GM23248 (cell line): ENCODE results near the gene TOX4. TPM values are rescaled to one million over a fixed set of nuclear protein-coding genes. Genes with fewer than 3 reads are reported as not detected.

ENCODE experiments used
- DNase-seq: peaks from one replicate; pipeline ENCODE4 v3.0.0-alpha.2; 2015
- H2AFZ ChIP-seq: fragments of 200-600 bp; sonication (generic); 2 replicates; pipeline ENCODE4 v1.6.1; 2016; ENCODE audit warnings: antibody characterized with exemption
- H3F3A ChIP-seq: fragments of 200-600 bp; sonication (generic); 2 replicates; pipeline ENCODE4 v1.6.1; 2016; ENCODE audit warnings: mild to moderate bottlenecking, antibody characterized with exemption, mixed run types; ENCODE audit not compliant: insufficient read depth
- H3K27ac ChIP-seq: fragments of 200-600 bp; sonication (generic); 2 replicates; pipeline ENCODE4 v1.5.1; 2016; ENCODE audit warnings: mild to moderate bottlenecking
- H3K27me3 ChIP-seq: fragments of 200-600 bp; sonication (generic); replicated peaks from 2 replicates; pipeline ENCODE4 v1.6.1; 2016; ENCODE audit warnings: mild to moderate bottlenecking; ENCODE audit not compliant: insufficient read depth
- H3K36me3 ChIP-seq: fragments of 200-600 bp; sonication (generic); 2 replicates; pipeline ENCODE4 v1.6.1; 2016; ENCODE audit warnings: low read depth, mild to moderate bottlenecking
- H3K4me1 ChIP-seq: fragments of 200-600 bp; sonication (generic); 2 replicates; pipeline ENCODE4 v1.6.1; 2016; ENCODE audit warnings: mild to moderate bottlenecking; ENCODE audit not compliant: insufficient read depth
- H3K4me2 ChIP-seq: fragments of 200-600 bp; sonication (generic); one replicate; pipeline ENCODE4 v1.6.1; 2016; ENCODE audit warnings: mild to moderate bottlenecking; ENCODE audit not compliant: unreplicated experiment
- H3K4me3 ChIP-seq: fragments of 200-600 bp; sonication (generic); 2 replicates; pipeline ENCODE4 v1.5.1; 2016; ENCODE audit warnings: mild to moderate bottlenecking
- H3K79me2 ChIP-seq: fragments of 200-600 bp; sonication (generic); 2 replicates; pipeline ENCODE4 v1.6.1; 2016; ENCODE audit warnings: mild to moderate bottlenecking; ENCODE audit not compliant: insufficient read depth
- H3K9ac ChIP-seq: fragments of 200-600 bp; sonication (generic); 2 replicates; pipeline ENCODE4 v1.6.1; 2016; ENCODE audit warnings: mild to moderate bottlenecking
- H3K9me2 ChIP-seq: fragments of 200-600 bp; sonication (generic); 2 replicates; pipeline ENCODE4 v1.6.1; 2016; ENCODE audit warnings: mixed run types, mild to moderate bottlenecking, moderate library complexity; ENCODE audit not compliant: insufficient read depth
- H3K9me3 ChIP-seq: fragments of 200-600 bp; sonication (generic); one replicate; pipeline ENCODE4 v1.6.1; 2017; ENCODE audit warnings: low read depth
- H4K20me1 ChIP-seq: fragments of 200-600 bp; sonication (generic); 2 replicates; pipeline ENCODE4 v1.6.0; 2016; ENCODE audit not compliant: insufficient read depth
- EZH2 ChIP-seq: fragments of 200-600 bp; sonication (generic); IDR thresholded peaks from 2 replicates; pipeline ENCODE4 v1.6.1; 2018; ENCODE audit warnings: antibody characterized with exemption, mild to moderate bottlenecking; ENCODE audit not compliant: insufficient read depth, poor library complexity, severe bottlenecking
- EZH2phosphoT487 ChIP-seq: fragments of 200-600 bp; sonication (generic); IDR thresholded peaks from 2 replicates; pipeline ENCODE4 v1.6.1; 2018; ENCODE audit warnings: antibody characterized with exemption, moderate library complexity, mild to moderate bottlenecking, low read depth; ENCODE audit not compliant: insufficient read depth
- WGBS, 2 experiments: methylation state at CpG; one replicate each; pipeline ENCODE4 v1.1.6; 2015 to 2017; ENCODE audit warnings: low lambda C conversion rate in 2 of 2, low coverage in 1 of 2; ENCODE audit errors: missing lambda C conversion rate in 2 of 2; 5-methylcytosine and 5-hydroxymethylcytosine counted together
- in situ Hi-C: fragments of 300-500 bp; cut with MboI; formaldehyde crosslinking; loops from 2 replicates; pipeline ENCODE4 v1.15.0; 2020
- polyA plus RNA-seq: library from polyadenylated mRNA; unstranded; fragments of >200 nt; fragmentation: Nextera tagmentation; extraction: Ambion mirVana; gene quantifications from 2 replicates; pipeline ENCODE4 v1.2.1, GENCODE V29; 2016
- total RNA-seq: library from RNA; depleted of rRNA; stranded (reverse); fragments of >200 nt; shearing (Covaris generic); gene quantifications from 2 replicates; pipeline ENCODE4 v1.2.3, GENCODE V29; 2014

Gene TOX4
- total and polyA plus RNA-seq, 2 experiments from 2014 or later: 23.6 to 74.2 TPM

DNA sequence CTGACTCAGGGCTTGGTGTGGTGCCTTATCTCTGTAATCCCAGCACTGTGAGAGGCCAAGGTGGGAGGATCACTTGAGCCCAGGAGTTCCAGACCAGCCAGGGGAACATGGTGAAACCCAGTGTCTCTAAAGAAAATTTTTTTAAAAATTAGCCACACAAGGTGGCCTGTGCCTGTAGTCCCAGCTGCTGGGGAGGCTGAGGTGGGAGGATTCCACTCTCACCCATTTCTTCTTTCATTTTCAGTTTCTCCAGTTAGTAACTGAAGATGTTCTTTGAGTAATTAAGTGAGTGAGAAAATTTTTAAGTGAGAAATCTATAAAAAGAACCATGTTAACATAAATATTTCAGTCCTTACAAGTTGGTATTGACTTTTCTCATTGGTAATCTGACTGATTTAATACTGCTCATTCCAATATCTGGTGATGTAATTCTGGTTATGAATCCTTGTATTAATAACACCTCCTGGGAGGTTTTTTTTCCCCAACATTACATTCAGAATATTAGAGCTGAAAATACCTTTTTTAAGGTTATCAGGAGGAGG lies 28.1 kb downstream of the TOX4 start:
- no peak overlapping the region for H2AFZ ChIP-seq
- peaks cover 5% of the 10 kb centered on the region for H3K4me1 ChIP-seq
- no peaks in the 10 kb centered on the region for H3K27me3 ChIP-seq
- H3K4me2 ChIP-seq: no peak overlapping the region
- no peak for TF ChIP-seq EZH2phosphoT487
- no peak for TF ChIP-seq EZH2
- in situ Hi-C loops: no loop called here
- H3K9me3 ChIP-seq: no peaks in the 10 kb centered on the region
- no peaks in the 10 kb centered on the region for H4K20me1 ChIP-seq
- no peak overlapping the region for H3K9ac ChIP-seq
- 0 out of 2 replicates have a peak, but pooled peaks cover 4% of the 10 kb centered on the region for H3F3A ChIP-seq
- H3K9me2 ChIP-seq: no peaks in the 10 kb centered on the region
- no peak overlapping the region for H3K4me3 ChIP-seq
- H3K79me2 ChIP-seq: peaks cover 73% of the 10 kb centered on the region
- H3K27ac ChIP-seq: no peak overlapping the region
- H3K36me3 ChIP-seq: peaks cover 11% of the 10 kb centered on the region; the same call in 1 of the 2 replicates
- DNase-seq: no peak

DNA sequence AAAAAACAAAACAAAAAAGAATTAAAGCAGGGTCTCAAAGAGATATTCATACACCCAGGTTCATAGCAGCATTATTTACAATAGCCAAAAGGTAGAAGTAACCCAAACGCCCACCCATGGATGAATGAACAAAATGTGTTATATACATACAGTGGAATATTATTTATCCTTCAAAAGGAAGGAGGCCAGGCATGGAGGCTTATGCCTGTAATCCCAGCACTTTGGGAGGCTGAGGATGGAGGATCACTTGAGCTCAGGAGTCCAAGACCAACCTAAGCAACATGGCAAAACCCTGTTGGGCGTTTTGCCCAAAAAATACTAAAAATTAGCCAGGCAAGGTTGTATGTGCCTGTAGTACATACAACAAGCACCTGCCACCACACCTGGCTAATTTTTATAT lies 29.6 kb downstream of the TOX4 start:
- TF ChIP-seq EZH2phosphoT487 (no peak), EZH2 (no peak)
- H3K36me3 ChIP-seq: peaks cover 11% of the 10 kb centered on the region; the same call in 1 of the 2 replicates
- H3K4me2 ChIP-seq: no peak overlapping the region
- no peak overlapping the region for H3K27ac ChIP-seq
- H3K9ac ChIP-seq: no peak overlapping the region
- H3K4me1 ChIP-seq: peaks cover 5% of the 10 kb centered on the region
- H3K9me2 ChIP-seq: no peaks in the 10 kb centered on the region
- no peaks in the 10 kb centered on the region for H4K20me1 ChIP-seq
- H3F3A ChIP-seq: 0 out of 2 replicates have a peak, but pooled peaks cover 6% of the 10 kb centered on the region
- WGBS, 2 experiments: 53 to 59% methylated on average over 2 of the region's 2 CpGs
- H2AFZ ChIP-seq: no peak overlapping the region
- H3K4me3 ChIP-seq: no peak overlapping the region
- H3K9me3 ChIP-seq: no peaks in the 10 kb centered on the region
- H3K79me2 ChIP-seq: peaks cover 82% of the 10 kb centered on the region
- in situ Hi-C loops: no loop called here
- no peaks in the 10 kb centered on the region for H3K27me3 ChIP-seq
- DNase-seq: no peak

DNA sequence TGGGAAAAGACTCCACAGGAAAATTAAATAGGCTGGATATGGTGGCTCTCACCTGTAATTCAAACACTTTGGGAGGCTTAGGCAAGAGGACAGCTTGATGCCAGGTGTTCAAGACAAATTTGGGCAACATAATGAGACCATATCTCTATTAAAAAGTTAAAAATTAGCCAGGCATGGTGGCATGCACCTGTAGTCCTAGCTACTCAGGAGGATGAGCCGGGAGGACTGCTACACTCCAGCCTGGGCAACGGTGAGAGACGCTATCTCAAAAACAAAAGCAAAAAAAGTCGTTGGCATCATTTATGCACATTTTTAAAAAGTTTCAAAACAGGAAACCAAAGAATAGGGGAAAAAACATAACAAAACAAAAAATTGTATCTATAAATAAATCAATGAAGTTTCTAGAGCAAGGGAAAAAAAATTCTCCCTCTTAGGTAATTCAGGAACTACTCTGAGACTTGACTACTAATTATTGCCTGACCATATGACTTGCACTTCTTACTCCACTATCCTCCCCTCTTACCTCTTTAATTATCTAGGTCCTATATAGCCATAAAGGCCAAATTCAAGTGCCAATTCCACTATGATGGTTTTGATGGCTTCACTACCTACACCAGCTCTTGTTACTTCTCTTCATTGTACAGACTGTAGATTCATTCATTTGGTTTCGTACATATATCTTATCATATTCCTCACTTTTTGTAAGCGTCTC lies 32.6 kb downstream of the TOX4 start:
- peaks cover 64% of the 10 kb centered on the region for H3K79me2 ChIP-seq

DNA sequence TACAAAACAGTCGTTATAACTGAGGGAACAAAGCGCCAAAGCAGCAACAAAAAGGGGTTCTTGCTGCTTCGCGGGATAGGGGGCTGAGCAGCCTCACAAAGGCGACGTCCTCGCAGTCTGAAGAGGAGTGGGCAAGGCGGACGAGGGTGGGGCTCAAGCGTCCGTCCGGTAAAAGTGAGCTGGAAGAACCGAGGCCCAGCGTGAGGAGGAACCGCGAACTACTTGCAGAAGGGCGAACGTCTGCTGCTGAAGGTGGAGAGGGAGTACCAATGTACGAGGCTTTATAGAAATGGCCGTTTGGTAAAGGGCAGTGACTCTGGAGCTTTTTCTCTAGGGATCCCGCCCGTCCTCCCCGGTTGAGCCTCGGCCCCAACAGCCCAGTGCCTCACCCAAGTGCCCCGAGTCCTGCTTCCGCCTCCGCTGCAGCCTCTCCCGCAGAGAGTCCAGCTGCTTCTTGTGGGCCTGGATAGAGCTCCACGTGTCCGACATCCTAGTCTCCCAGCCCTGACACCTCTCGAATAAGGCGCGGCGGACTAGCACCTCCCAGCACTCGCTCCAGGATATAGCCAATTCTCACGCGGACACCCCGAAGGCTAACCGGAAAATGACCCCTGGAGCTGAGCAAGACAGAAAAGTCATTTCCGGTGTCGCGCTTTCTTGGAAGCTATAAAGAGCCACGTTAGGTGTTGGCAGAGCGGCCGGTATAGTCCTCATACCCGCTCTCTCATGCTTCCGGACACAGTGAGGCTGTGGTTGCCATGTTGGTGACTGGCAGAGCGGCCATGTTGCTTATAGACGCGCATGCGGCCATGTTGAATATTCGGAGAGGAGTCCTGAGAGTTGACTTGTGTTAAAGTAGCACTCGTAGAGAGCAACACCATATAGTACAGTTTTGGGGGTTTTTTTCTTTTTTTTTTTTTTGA lies 34.0 kb downstream of the TOX4 start, which contains the start of gene METTL3:
Gene METTL3 (minus strand): TSS at position 606 of the 923 bp plus-strand sequence. CDS start 117 bp downstream, at position 489.
- H3K9ac ChIP-seq: peak within 1 kb of the TSS; percentile 92
- no peaks in the 10 kb centered on the region for H3K27me3 ChIP-seq
- no peaks in the 10 kb centered on the region for H3K9me3 ChIP-seq
- in situ Hi-C loops: no loop called here
- no peaks in the 10 kb centered on the region for H4K20me1 ChIP-seq
- H3K4me3 ChIP-seq: peak within 1 kb of the TSS; percentile 97
- DNase-seq: peak; percentile 100
- peaks cover 50% of the 10 kb centered on the region for H3K79me2 ChIP-seq
- peak within 1 kb of the TSS; percentile 92 for H3K27ac ChIP-seq
- no peak for TF ChIP-seq EZH2phosphoT487
- no peak for TF ChIP-seq EZH2
- WGBS, 2 experiments: 1% methylated on average over 51 to 53 of the region's 53 CpGs
- H3K36me3 ChIP-seq: no peaks in the 10 kb centered on the region
- no peaks in the 10 kb centered on the region for H3K9me2 ChIP-seq
- 0 out of 2 replicates have a peak, but pooled peaks cover 4% of the 10 kb centered on the region for H3F3A ChIP-seq
- H3K4me2 ChIP-seq: peak within 1 kb of the TSS; percentile 79
- H3K4me1 ChIP-seq: peaks cover 5% of the 10 kb centered on the region
- peak within 1 kb of the TSS; percentile 98 for H2AFZ ChIP-seq

More for the DNA sequence above, 32.6 kb downstream of the TOX4 start:
- H3K9me2 ChIP-seq: no peaks in the 10 kb centered on the region
- 0 out of 2 replicates have a peak overlapping the region, but pooled peaks have one; percentile 98 for H2AFZ ChIP-seq
- H3K9ac ChIP-seq: peak overlapping the region; percentile 92
- in situ Hi-C loops: no loop called here
- H3K4me3 ChIP-seq: peak overlapping the region; percentile 97
- 94 to 97% methylated on average over 6 of the region's 6 CpGs for WGBS, 2 experiments
- H3K4me2 ChIP-seq: peak overlapping the region; percentile 79
- TF ChIP-seq EZH2phosphoT487: no peak
- TF ChIP-seq EZH2: no peak
- H3K9me3 ChIP-seq: no peaks in the 10 kb centered on the region
- no peaks in the 10 kb centered on the region for H3K36me3 ChIP-seq
- H3K4me1 ChIP-seq: peaks cover 5% of the 10 kb centered on the region
- H3F3A ChIP-seq: 0 out of 2 replicates have a peak, but pooled peaks cover 4% of the 10 kb centered on the region
- no peak for DNase-seq
- H3K27ac ChIP-seq: peak overlapping the region; percentile 92
- no peaks in the 10 kb centered on the region for H3K27me3 ChIP-seq
- H4K20me1 ChIP-seq: no peaks in the 10 kb centered on the region
